Kidney (tissue), 14 donors: ENCODE results near the gene TGFBR3. TPM values are rescaled to one million over a fixed set of nuclear protein-coding genes. Genes with fewer than 3 reads are reported as not detected.

Source experiments
- DNase-seq, 5 donors: peaks; one replicate each; pipeline ENCODE4 v3.0.0-alpha.2; 2013 to 2020
- FAIRE-seq: peaks from 2 replicates; lab custom pipeline; 2012; peaks lifted over from hg19 to GRCh38; lab: Jason Lieb, UNC
- H3K27ac ChIP-seq, 2 donors: one replicate each; pipeline ENCODE4 v1.7.0; 2013; ENCODE audit warnings: low read depth in 2 of 2, low read length in 2 of 2, inconsistent platforms in 1 of 2
- H3K27me3 ChIP-seq: one replicate; pipeline ENCODE4 v1.7.1; 2013; ENCODE audit warnings: low read length, inconsistent platforms; ENCODE audit not compliant: control insufficient read depth, insufficient read depth
- H3K36me3 ChIP-seq, 3 donors: one replicate each; pipeline versions ENCODE4 v1.7.0 to v1.7.1; 2013; ENCODE audit warnings: low read length in 3 of 3, control low read depth in 1 of 3, inconsistent platforms in 1 of 3; ENCODE audit not compliant: insufficient read depth in 3 of 3, control insufficient read depth in 2 of 3
- H3K4me1 ChIP-seq, 3 donors: one replicate each; pipeline versions ENCODE4 v1.7.0 to v1.7.1; 2013; ENCODE audit warnings: low read length in 3 of 3, inconsistent platforms in 1 of 3, low read depth in 1 of 3; ENCODE audit not compliant: control insufficient read depth in 2 of 3, insufficient read depth in 2 of 3
- H3K4me3 ChIP-seq, 3 donors: one replicate each; pipeline versions ENCODE4 v1.7.0 to v1.8.1; 2013; ENCODE audit warnings: low read length in 3 of 3, control low read depth in 1 of 3, inconsistent platforms in 1 of 3
- H3K9ac ChIP-seq, 3 donors: one replicate each; pipeline versions ENCODE4 v1.7.0 to v1.7.1; 2013; ENCODE audit warnings: low read length in 3 of 3, control low read depth in 1 of 3, inconsistent platforms in 1 of 3
- H3K9me3 ChIP-seq, 3 donors: one replicate each; pipeline versions ENCODE4 v1.7.0 to v1.7.1; 2013; ENCODE audit warnings: low read length in 3 of 3, control low read depth in 1 of 3, inconsistent platforms in 1 of 3; ENCODE audit not compliant: control insufficient read depth in 2 of 3, insufficient read depth in 1 of 3
- CTCF ChIP-seq: IDR thresholded peaks from 3 replicates; pipeline ENCODE4 v1.5.1; 2012; ENCODE audit warnings: mild to moderate bottlenecking, moderate library complexity, borderline replicate concordance; ENCODE audit not compliant: insufficient read depth; ENCODE audit errors: extremely low read depth
- intact Hi-C: fragments of 100-400 bp; cut with DNase I; formaldehyde crosslinking; loops from one replicate; pipeline ENCODE4 v1.11.1; 2022
- polyA plus RNA-seq: library from polyadenylated mRNA; stranded (reverse); fragments of 350-450 nt; fragmentation: Illumina TruSeq; extraction: RNeasy Lipid Tissue Mini Kit (QIAGEN cat#74804); gene quantifications from one replicate; pipeline ENCODE4 v1.2.3, GENCODE V29; 2014; ENCODE audit warnings: low read depth, low replicate concordance; ENCODE audit not compliant: insufficient read depth
- total RNA-seq: library from RNA; stranded (reverse); fragmentation: NEBNext Ultra II Directional; extraction: Animal tissue kit (Norgen Biotek cat#: 25700); gene quantifications from one replicate; pipeline ENCODE4 v1.2.1, GENCODE V29; 2021
- donor health status: control.
- donor health status: control.
- donor health status: control.
- donor health status: control.
- donor health status: control.
- donor health status: DM: yes; HTN: yes; CAD: no.
- donor health status: Normal renal cell carcinoma (clear cell type).

The TGFBR3 gene
- total and polyA plus RNA-seq, 2 donors from 2014 or later = 15.8 to 57.9 TPM

- no peak for TF ChIP-seq CTCF
- DNase-seq = no peak
- Histone ChIP-seq H3K9me3 (no peaks in the 10 kb centered on the region), H3K4me3 (no peak overlapping the region), H3K27ac (no peak overlapping the region), H3K9ac (no peak overlapping the region), H3K36me3 (peaks cover 4 to 30% (median 20%) of the 10 kb centered on the region in 3 donors), H3K4me1 (peaks cover 0 to 2% (median 0%) of the 10 kb centered on the region in 3 donors), H3K27me3 (no peaks in the 10 kb centered on the region)
- no peak for FAIRE-seq
- intact Hi-C loops = no loop called here
These were observed 178.1 kb downstream of the TGFBR3 start for GRCh38 chr1:91707890-91708218.

DNA sequence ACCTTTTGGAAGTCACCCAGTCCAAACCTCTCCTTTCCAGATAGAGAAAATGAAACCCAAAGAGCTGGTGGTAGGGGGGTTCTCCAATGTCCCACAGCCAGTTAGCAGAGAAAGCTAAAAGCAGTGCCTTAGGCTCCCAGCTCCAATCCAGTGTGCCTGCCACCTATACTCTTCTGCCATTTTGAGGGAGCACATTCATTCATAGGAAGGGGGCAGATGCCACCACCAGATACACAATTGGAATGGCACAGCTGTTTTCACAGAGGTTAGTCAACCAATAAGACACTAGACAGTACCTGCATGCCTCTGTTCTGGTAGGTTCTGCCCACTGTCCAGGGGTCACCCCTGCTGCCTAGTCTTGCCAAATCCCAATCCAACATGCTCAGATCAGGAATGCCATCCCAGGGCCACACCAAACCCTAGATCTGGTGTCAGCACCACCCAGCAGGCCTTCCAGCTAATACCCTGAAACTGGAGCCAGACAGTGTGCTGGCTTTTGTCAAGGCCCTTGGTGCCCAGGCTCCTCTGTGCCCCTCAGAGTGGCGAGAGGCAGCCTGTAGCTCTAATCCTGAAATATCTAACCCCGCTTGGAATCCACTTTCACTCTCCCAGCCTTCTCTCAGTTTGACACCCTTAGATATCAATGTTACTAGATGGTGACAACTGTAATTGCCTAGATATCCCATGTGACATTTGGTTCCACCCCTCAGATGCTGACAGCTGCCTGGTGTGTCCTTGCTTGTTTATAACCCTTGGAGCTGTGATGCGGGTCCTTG, 178.6 kb downstream of the TGFBR3 start:
- DNase-seq (no peak), FAIRE-seq (no peak)
- no peak for TF ChIP-seq CTCF
- no peak overlapping the region for H3K4me3 ChIP-seq
- no peak overlapping the region for H3K9ac ChIP-seq
- H3K27ac ChIP-seq = no peak overlapping the region
- peaks cover 0 to under 1% (median 0%) of the 10 kb centered on the region in 3 donors for H3K4me1 ChIP-seq
- no peaks in the 10 kb centered on the region for H3K27me3 ChIP-seq
- H3K9me3 ChIP-seq = no peaks in the 10 kb centered on the region
- intact Hi-C loops = no loop called here
- peaks cover 4 to 30% (median 20%) of the 10 kb centered on the region in 3 donors for H3K36me3 ChIP-seq

DNA sequence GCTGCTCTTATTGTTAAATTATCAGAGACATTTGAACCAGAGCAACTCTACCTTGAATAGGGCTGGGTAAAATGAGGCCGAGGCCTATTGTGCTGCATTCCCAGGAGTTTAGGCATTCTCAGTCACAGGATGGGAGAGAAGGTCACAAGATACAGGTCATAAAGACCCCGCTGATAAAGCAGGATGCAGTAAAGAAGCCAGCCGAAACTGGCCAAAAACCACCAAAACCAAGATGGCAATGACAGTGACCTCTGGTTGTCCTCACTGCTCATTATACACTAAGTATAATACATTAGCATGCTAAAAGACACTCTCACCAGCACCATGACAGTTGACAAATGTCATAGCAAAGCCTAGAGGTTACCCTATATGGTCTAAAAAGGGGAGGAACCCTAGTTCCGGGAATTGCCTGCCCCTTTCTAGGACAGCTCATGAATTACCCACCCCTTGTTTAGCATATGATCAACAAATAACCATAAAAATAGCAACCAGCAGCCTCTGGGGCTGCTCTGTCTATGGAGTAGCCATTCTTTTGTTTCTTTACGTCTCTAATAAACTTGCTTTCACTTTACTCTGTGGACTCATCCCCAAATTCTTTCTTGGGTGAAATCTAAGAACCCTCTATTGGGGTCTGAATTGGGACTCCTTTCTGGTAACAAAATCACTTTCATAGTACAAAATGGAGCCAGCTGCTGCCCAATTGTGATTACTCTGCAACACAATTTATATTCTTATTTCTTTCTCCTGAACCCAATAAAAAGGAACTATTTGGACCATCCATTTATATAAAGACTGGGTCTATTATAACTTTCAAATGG, 179.6 kb downstream of the TGFBR3 start:
- no peak for TF ChIP-seq CTCF
- intact Hi-C loops = no loop called here
- Histone ChIP-seq H3K36me3 (peaks cover 4 to 21% (median 20%) of the 10 kb centered on the region in 3 donors), H3K27ac (no peak overlapping the region), H3K4me3 (no peak overlapping the region), H3K9ac (no peak overlapping the region), H3K9me3 (no peaks in the 10 kb centered on the region), H3K4me1 (no peaks in the 10 kb centered on the region), H3K27me3 (no peaks in the 10 kb centered on the region)
- no peak for FAIRE-seq
- no peak for DNase-seq
